ENCODE data around the gene TNFAIP8L2. TPM values are rescaled to one million over a fixed set of nuclear protein-coding genes. Genes with fewer than 3 reads are reported as not detected.
A peak's percentile ranks its signal among the peaks of the same experiment; 100 is the strongest.

TNFAIP8L2 gene
- total RNA-seq, 1 experiment from 2014 or later, result not detected

DNA sequence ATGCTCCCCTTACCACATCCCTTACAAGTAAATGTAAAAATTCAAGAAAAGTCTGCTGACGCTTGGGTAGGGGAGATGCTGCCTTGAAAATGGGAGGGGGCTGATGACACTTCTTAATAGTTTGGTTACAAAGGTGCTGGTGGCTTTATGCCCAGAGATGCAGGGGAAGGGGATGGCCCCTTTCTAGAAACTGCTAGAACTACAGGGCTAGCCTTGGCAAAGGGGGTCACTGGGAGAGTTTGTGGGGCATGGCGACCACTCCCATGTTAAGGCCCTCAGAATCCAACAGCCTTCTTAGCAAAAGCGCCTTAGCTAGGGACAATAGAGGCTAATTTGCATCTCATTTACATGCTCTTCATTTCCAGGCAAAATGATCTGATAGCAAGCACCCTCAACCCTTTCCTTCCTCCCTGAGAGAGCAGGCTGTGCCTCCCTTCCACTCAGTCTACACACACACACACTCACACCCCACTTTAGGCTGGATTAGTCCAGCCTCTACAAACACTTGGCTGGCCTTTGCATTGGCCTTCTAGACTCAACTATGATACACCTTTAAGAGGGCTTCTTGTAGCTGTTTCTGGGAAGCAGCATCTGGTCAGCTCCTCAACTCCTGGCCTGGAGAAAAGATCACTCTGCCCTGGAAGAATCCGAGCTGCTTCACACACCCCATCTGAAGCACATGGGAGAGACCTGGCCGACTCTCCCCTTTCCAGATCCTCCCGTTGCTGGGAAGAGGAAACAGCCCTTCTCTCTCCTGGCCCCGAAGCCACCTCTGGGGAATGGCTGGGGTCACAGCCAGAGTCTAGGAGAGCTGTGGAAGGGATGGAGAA, 11.8 kb upstream of the TNFAIP8L2 start:
- POLR2A ChIA-PET (ENCODE audit: unreplicated experiment), result no interaction called here
- no peak for ATAC-seq

DNA sequence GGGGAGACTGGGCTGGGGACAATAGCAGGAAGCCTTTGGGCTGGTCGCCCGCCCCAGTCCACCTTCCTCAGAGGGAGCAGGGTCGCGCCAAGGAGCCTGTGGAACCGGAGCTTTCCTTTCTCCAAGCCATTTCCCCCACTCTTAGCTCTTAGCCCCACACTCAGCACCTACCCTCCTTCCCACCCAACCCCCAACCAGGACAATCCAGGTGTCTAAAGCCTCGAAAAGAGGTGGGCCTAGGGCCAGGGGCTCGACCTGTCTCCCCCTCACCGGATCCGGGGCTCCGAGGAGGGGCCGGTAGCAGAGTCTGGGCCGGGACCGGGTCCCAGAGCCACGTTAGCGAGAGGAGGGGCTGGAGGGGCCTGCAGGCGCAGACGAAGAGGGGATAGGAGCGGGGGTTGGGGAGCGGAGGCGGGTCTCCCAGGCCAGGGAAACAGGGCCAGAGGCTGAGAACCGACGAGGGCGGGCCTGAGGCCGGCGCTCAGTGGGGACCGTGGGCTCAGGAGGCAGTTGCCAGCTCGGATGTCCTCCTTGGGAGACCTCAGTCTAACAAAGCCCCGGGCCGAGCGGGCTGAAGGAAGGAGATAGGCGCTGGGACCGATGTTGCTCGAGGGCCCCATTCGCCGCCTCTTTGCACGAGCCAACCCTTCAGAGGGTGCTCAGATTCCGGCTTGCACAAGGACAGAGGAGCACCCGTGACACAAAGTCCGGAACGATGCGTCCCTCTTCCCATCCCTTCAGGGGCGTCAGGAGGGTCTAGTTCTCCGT, 11.0 kb upstream of the TNFAIP8L2 start:
- Histone ChIP-seq H3K27me3 (ENCODE audit: low read length) (no peaks in the 10 kb centered on the region), H4K20me1 (ENCODE audit: low read length) (no peaks in the 10 kb centered on the region), H3K9ac (ENCODE audit: low read length) (no peak overlapping the region), H2AFZ (ENCODE audit: low read length) (no peak overlapping the region), H3K9me3 (ENCODE audit: low read length) (no peaks in the 10 kb centered on the region), H3K4me1 (ENCODE audit: insufficient read depth, low read length) (peaks cover 8% of the 10 kb centered on the region; the same call in 1 of the 2 replicates), H3K9me2 (replicated peaks; ENCODE audit: low read length) (no peaks in the 10 kb centered on the region), H3F3A (ENCODE audit: low read length, unreplicated experiment) (no peaks in the 10 kb centered on the region), H3K27ac (ENCODE audit: low read length) (no peak overlapping the region), H3K4me3 (ENCODE audit: low read length) (peak overlapping the region; percentile 70; the same call in 1 of the 2 replicates), H3K4me2 (ENCODE audit: low read length) (peak overlapping the region; percentile 93), H3K36me3 (ENCODE audit: low read depth, low read length) (no peaks in the 10 kb centered on the region), H3K79me2 (ENCODE audit: low read length) (no peaks in the 10 kb centered on the region)
- ATAC-seq, result no peak
- ChIA-PET CTCF (interaction anchor here (0.5 kb wide), 1 partner anchor 71 kb away, joined by 4 read pairs; no protein-coding TSS in a partner anchor), POLR2A (ENCODE audit: unreplicated experiment) (no interaction called here)
- DNase-seq, result no peak
- TSS peak; percentile 27 for BruUV-seq (replicated peaks)
- TF ChIP-seq EZH2 (IDR thresholded peaks at IDR 0.05; ENCODE audit: low read length, unreplicated experiment), result no peak
- no peak for TF ChIP-seq EZH2phosphoT487 (IDR thresholded peaks at IDR 0.05; ENCODE audit: borderline replicate concordance, low read length)
- TF ChIP-seq, protein P1, sequence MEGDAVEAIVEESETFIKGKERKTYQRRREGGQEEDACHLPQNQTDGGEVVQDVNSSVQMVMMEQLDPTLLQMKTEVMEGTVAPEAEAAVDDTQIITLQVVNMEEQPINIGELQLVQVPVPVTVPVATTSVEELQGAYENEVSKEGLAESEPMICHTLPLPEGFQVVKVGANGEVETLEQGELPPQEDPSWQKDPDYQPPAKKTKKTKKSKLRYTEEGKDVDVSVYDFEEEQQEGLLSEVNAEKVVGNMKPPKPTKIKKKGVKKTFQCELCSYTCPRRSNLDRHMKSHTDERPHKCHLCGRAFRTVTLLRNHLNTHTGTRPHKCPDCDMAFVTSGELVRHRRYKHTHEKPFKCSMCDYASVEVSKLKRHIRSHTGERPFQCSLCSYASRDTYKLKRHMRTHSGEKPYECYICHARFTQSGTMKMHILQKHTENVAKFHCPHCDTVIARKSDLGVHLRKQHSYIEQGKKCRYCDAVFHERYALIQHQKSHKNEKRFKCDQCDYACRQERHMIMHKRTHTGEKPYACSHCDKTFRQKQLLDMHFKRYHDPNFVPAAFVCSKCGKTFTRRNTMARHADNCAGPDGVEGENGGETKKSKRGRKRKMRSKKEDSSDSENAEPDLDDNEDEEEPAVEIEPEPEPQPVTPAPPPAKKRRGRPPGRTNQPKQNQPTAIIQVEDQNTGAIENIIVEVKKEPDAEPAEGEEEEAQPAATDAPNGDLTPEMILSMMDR (conservative IDR thresholded peaks at IDR 0.05; ENCODE audit: low read depth, low read length), result no peak
- intact Hi-C loops (cut with micrococcal nuclease), result loop anchor here (5.0 kb wide), 1 partner anchor 43 kb away; no protein-coding TSS in a partner anchor

More for the DNA sequence above, 11.8 kb upstream of the TNFAIP8L2 start:
- H3K27ac ChIP-seq (ENCODE audit: low read length), result no peak overlapping the region
- intact Hi-C loops (cut with micrococcal nuclease), result loop anchor here (5.0 kb wide), 1 partner anchor 42 kb away; no protein-coding TSS in a partner anchor
- peaks cover 8% of the 10 kb centered on the region; the same call in 1 of the 2 replicates for H3K4me1 ChIP-seq (ENCODE audit: insufficient read depth, low read length)
- H3K4me2 ChIP-seq (ENCODE audit: low read length), result no peak overlapping the region
- H3K36me3 ChIP-seq (ENCODE audit: low read depth, low read length), result no peaks in the 10 kb centered on the region
- H3K4me3 ChIP-seq (ENCODE audit: low read length), result no peak overlapping the region
- no peaks in the 10 kb centered on the region for H3K9me3 ChIP-seq (ENCODE audit: low read length)
- H3K27me3 ChIP-seq (ENCODE audit: low read length), result no peaks in the 10 kb centered on the region
- BruUV-seq (replicated peaks), result no TSS peak
- H2AFZ ChIP-seq (ENCODE audit: low read length), result no peak overlapping the region
- DNase-seq, result no peak
- H3K9me2 ChIP-seq (replicated peaks; ENCODE audit: low read length), result no peaks in the 10 kb centered on the region
- H3K9ac ChIP-seq (ENCODE audit: low read length), result no peak overlapping the region
- TF ChIP-seq, protein P1 (conservative IDR thresholded peaks at IDR 0.05; ENCODE audit: low read depth, low read length), result no peak
- TF ChIP-seq EZH2phosphoT487 (IDR thresholded peaks at IDR 0.05; ENCODE audit: borderline replicate concordance, low read length), result no peak
- no peak for TF ChIP-seq EZH2 (IDR thresholded peaks at IDR 0.05; ENCODE audit: low read length, unreplicated experiment)
- no peaks in the 10 kb centered on the region for H4K20me1 ChIP-seq (ENCODE audit: low read length)
- no peaks in the 10 kb centered on the region for H3K79me2 ChIP-seq (ENCODE audit: low read length)
- CTCF ChIA-PET, result interaction anchor here (0.5 to 1.7 kb wide), 2 partner anchors 45 to 71 kb away, joined by 4 to 5 read pairs; no protein-coding TSS in a partner anchor
- no peaks in the 10 kb centered on the region for H3F3A ChIP-seq (ENCODE audit: low read length, unreplicated experiment)

Measured in PC-3 (cell line).